ENCODE results near the gene ZSCAN21. TPM values are rescaled to one million over a fixed set of nuclear protein-coding genes. Genes with fewer than 3 reads are reported as not detected.

ZSCAN21 gene
- total and polyA plus RNA-seq, 10 of the 15 experiments (the other 5 are each of a cell fraction or from before 2014, with no cell fraction given): 1.9 to 9.6 (median 7.1) TPM

DNA sequence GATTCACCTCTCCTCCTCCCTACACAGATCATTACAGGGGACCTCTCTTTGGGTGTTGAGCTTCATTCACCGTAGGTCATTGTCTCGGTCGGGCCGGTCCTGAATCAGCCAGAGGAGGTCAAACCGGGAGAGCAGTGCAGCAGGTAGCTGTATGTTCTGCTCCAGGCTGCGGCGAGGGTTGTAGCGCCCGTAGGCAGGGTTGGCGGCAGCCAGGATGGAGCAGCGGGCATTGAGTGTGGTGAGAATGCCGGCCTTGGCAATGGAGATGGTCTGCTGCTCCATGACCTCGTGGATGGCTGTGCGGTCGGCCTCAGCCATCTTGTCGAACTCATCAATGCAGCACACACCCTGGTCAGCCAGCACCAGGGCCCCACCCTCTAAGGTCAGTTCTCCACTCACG lies 46.1 kb downstream of the ZSCAN21 start:
- POLR2A ChIA-PET: no interaction called here

More for the DNA sequence above, 46.1 kb downstream of the ZSCAN21 start:
- Histone ChIP-seq H3K4me3 (no peak overlapping the region), H3K4me1 (ENCODE audit: control insufficient read depth, insufficient read depth, low read length) (peaks cover 10% of the 10 kb centered on the region), H3K27ac (ENCODE audit: control insufficient read depth, insufficient read depth) (no peak overlapping the region), H2AFZ (ENCODE audit: control insufficient read depth, low read depth, low read length) (no peak overlapping the region), H3K9me3 (replicated peaks; ENCODE audit: control insufficient read depth, insufficient read depth, low read length) (no peaks in the 10 kb centered on the region), H3K36me3 (ENCODE audit: control insufficient read depth in 2 of 2, insufficient read depth in 2 of 2, low read length in 1 of 2) (peaks cover 57 to 67% of the 10 kb centered on the region in 2 experiments), H3K79me2 (ENCODE audit: control insufficient read depth, insufficient read depth, low read length) (peaks cover 22% of the 10 kb centered on the region), H3K4me2 (ENCODE audit: control insufficient read depth, insufficient read depth) (no peak overlapping the region), H3K9ac (ENCODE audit: control insufficient read depth, insufficient read depth, low read length) (no peak overlapping the region), H3K27me3 (replicated peaks in 1 of 2; ENCODE audit: control insufficient read depth in 2 of 2, insufficient read depth in 2 of 2, low read length in 1 of 2) (no peaks in the 10 kb centered on the region), H4K20me1 (ENCODE audit: control insufficient read depth, insufficient read depth) (peaks cover 3% of the 10 kb centered on the region; the same call in 1 of the 2 replicates)
- RAD21 ChIA-PET (ENCODE audit: unreplicated experiment): no interaction called here
- intact Hi-C loops (cut with micrococcal nuclease; ENCODE audit: unreplicated experiment) (no loop called here), in situ Hi-C loops (cut with MboI) (no loop called here)
- FAIRE-seq (no peak), DNase-seq (ENCODE audit: low read depth, low spot score) (no peak), ATAC-seq (no peak)
- 95% methylated on average over 17 of the region's 17 CpGs for WGBS (ENCODE audit: insufficient coverage, insufficient replicate concordance, low lambda C conversion rate, missing lambda C conversion rate)
- SMC1A ChIA-PET (ENCODE audit: uncharacterized antibody, unreplicated experiment): interaction anchor here (1.6 kb wide), 1 partner anchor 36 kb away, joined by 5 read pairs; no protein-coding TSS in a partner anchor
- BruUV-seq (replicated peaks): no TSS peak
- TF ChIP-seq TBL1XR1 (IDR thresholded peaks at IDR 0.05; ENCODE audit: low read depth, low read length) (no peak), ZNF622 (IDR thresholded peaks at IDR 0.05) (no peak), CHD4 (IDR thresholded peaks at IDR 0.05) (no peak), ZNF217 (IDR thresholded peaks at IDR 0.05) (no peak), JUNB (IDR thresholded peaks at IDR 0.05) (no peak), POLR2AphosphoS2 (IDR thresholded peaks at IDR 0.05; ENCODE audit: low read depth, low read length) (no peak), TCF7 (IDR thresholded peaks at IDR 0.05; ENCODE audit: borderline replicate concordance) (no peak), CBX3 (IDR thresholded peaks at IDR 0.05; ENCODE audit: borderline replicate concordance, low read depth) (no peak), HDAC2 (IDR thresholded peaks at IDR 0.05) (no peak), MEF2A (IDR thresholded peaks at IDR 0.05; ENCODE audit: insufficient read depth, low read depth, low read length) (no peak), PBX3 (IDR thresholded peaks at IDR 0.05; ENCODE audit: insufficient replicate concordance, low read depth, low read length) (no peak), CUX1 (IDR thresholded peaks at IDR 0.05; ENCODE audit: insufficient replicate concordance, low read depth, low read length) (no peak), KLF5 (IDR thresholded peaks at IDR 0.05; ENCODE audit: partially characterized antibody) (no peak)
- TF ChIP-seq, protein P1, sequence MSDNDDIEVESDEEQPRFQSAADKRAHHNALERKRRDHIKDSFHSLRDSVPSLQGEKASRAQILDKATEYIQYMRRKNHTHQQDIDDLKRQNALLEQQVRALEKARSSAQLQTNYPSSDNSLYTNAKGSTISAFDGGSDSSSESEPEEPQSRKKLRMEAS (IDR thresholded peaks at IDR 0.05; ENCODE audit: low read depth, low read length): no peak
- CTCF ChIA-PET: interaction anchor here (0.8 to 1.5 kb wide), 2 partner anchors 10 to 76 kb away, joined by 3 read pairs; no protein-coding TSS in a partner anchor

All from GM12878 (cell line).